GM10266 (cell line): ENCODE data around the gene CFAP410.

Source experiments
- DNase-seq: peaks from one replicate; pipeline ENCODE4 v3.0.0; 2012; ENCODE audit errors: extremely low spot score
- CTCF ChIP-seq: IDR thresholded peaks from 2 replicates; pipeline ENCODE4 v1.5.1; 2012; ENCODE audit warnings: mild to moderate bottlenecking, low read depth; ENCODE audit not compliant: control insufficient read depth, insufficient read depth; ENCODE audit errors: missing control alignments

Gene CFAP410

GRCh38 chr21:44332383-44332782, 6.8 kb downstream of the CFAP410 start:
- DNase-seq = no peak
- no peak for TF ChIP-seq CTCF

GRCh38 chr21:44331650-44332307, 7.4 kb downstream of the CFAP410 start:
- DNase-seq = no peak
- TF ChIP-seq CTCF = no peak

GRCh38 chr21:44331209-44331608, 8.0 kb downstream of the CFAP410 start:
- no peak for DNase-seq
- no peak for TF ChIP-seq CTCF

GRCh38 chr21:44330698-44331097, 8.5 kb downstream of the CFAP410 start:
- no peak for TF ChIP-seq CTCF
- DNase-seq = no peak

- DNase-seq = no peak
- TF ChIP-seq CTCF = no peak
These were observed 9.1 kb downstream of the CFAP410 start for GRCh38 chr21:44329971-44330681.

GRCh38 chr21:44329086-44329889, 9.9 kb downstream of the CFAP410 start:
- TF ChIP-seq CTCF = no peak
- no peak for DNase-seq
